Lower leg skin (tissue), 3 donors: ENCODE measurements around the gene TARDBP.

ENCODE experiments used
- POLR2A ChIP-seq, 2 donors: fragments of 450-650 bp; IDR thresholded peaks; one replicate each; pipeline ENCODE4 v1.6.1; 2016 to 2017; ENCODE audit warnings: antibody characterized with exemption in 2 of 2, mild to moderate bottlenecking in 1 of 2, moderate library complexity in 1 of 2
- TF ChIP-seq, protein P1 (sequence below), 3 donors: fragments of 450-650 bp; IDR thresholded peaks; one replicate each; pipeline ENCODE4 v1.5.1; 2016; ENCODE audit warnings: antibody characterized with exemption in 3 of 3, mild to moderate bottlenecking in 3 of 3, moderate library complexity in 2 of 3

DNA sequence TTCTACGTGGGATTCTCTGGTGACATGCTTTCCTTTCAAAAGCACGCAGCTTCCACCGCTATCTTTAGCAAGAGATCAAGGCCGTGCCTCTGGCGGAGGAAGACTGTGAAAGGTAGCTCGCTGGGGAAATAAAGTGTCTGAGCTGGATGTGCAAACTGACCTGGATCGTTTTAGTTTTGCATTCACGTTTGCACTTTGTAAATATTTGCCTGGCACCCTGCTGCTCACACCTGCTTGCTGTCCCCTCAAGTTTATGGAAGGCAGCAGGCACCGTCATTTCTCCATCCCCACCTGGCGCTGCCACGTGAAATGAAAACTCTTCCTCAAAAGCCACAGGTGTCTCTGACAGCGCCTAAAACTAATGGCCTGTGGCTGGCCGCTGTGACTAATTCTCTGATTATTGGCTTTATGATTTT, 44.0 kb upstream of the TARDBP start:
- TF ChIP-seq, protein P1, sequence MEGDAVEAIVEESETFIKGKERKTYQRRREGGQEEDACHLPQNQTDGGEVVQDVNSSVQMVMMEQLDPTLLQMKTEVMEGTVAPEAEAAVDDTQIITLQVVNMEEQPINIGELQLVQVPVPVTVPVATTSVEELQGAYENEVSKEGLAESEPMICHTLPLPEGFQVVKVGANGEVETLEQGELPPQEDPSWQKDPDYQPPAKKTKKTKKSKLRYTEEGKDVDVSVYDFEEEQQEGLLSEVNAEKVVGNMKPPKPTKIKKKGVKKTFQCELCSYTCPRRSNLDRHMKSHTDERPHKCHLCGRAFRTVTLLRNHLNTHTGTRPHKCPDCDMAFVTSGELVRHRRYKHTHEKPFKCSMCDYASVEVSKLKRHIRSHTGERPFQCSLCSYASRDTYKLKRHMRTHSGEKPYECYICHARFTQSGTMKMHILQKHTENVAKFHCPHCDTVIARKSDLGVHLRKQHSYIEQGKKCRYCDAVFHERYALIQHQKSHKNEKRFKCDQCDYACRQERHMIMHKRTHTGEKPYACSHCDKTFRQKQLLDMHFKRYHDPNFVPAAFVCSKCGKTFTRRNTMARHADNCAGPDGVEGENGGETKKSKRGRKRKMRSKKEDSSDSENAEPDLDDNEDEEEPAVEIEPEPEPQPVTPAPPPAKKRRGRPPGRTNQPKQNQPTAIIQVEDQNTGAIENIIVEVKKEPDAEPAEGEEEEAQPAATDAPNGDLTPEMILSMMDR (IDR thresholded peaks at IDR 0.05) = no peak
- TF ChIP-seq POLR2A (IDR thresholded peaks at IDR 0.05) = no peak
